Tibial nerve (tissue), 3 donors: Measurements from ENCODE around the gene DENND5B.

Experiments used
- CTCF ChIP-seq, 5 experiments: fragments of 200-600 bp in 3 of 5; fragments of 450-650 bp in 2 of 5; sonication (generic) in 3 of 5; IDR thresholded peaks; one replicate each; pipeline ENCODE4 v1.5.1; 2016 to 2019; ENCODE audit warnings: antibody characterized with exemption in 5 of 5, mild to moderate bottlenecking in 3 of 5, moderate library complexity in 2 of 5
- POLR2A ChIP-seq, 2 donors: fragments of 450-650 bp; IDR thresholded peaks; one replicate each; pipeline ENCODE4 v1.6.1; 2017; ENCODE audit warnings: antibody characterized with exemption in 2 of 2, mild to moderate bottlenecking in 2 of 2, moderate library complexity in 2 of 2

GRCh38 chr12:31574803-31575575 lies 15.9 kb downstream of the DENND5B start:
- TF ChIP-seq CTCF (IDR thresholded peaks at IDR 0.05) (no peak), POLR2A (IDR thresholded peaks at IDR 0.05) (no peak)
